Activated B cell treated with CpG ODN at 0.5 μM for 24 hours (primary cell): ENCODE results near the gene CADM2. TPM values are rescaled to one million over a fixed set of nuclear protein-coding genes. Genes with fewer than 3 reads are reported as not detected.

Experiments used
- ATAC-seq: fragments of 200-7000 bp; cut with Tn5 transposase; one replicate; pipeline ENCODE4 v1.10.0; 2021; ENCODE audit warnings: low read depth, mild to moderate bottlenecking, moderate library complexity
- CTCF ChIA-PET: fragments of 350-600 bp; sonication (Branson Sonifier 250); formaldehyde crosslinking; loops from one replicate; lab custom pipeline; 2021; ENCODE audit warnings: antibody characterized with exemption; lab: Charles Lee
- POLR2A ChIA-PET: fragments of 350-600 bp; sonication (Branson Sonifier 250); formaldehyde crosslinking; loops from one replicate; lab custom pipeline; 2021; ENCODE audit warnings: antibody characterized with exemption; lab: Charles Lee
- DNase-seq: peaks from one replicate; pipeline ENCODE4 v3.0.0; 2022
- H3K27ac Mint-ChIP-seq: one replicate; pipeline ENCODE4 v1.8.0; 2020; ENCODE audit warnings: mixed read lengths
- H3K27me3 Mint-ChIP-seq: one replicate; pipeline ENCODE4 v1.8.0; 2021; ENCODE audit warnings: mixed read lengths
- H3K36me3 Mint-ChIP-seq: one replicate; pipeline ENCODE4 v1.8.0; 2021; ENCODE audit warnings: low read depth, mixed read lengths
- H3K4me1 Mint-ChIP-seq: one replicate; pipeline ENCODE4 v1.8.0; 2021; ENCODE audit warnings: mixed read lengths
- H3K4me3 Mint-ChIP-seq: one replicate; pipeline ENCODE4 v1.8.0; 2020; ENCODE audit warnings: mild to moderate bottlenecking, mixed read lengths
- H3K9me3 Mint-ChIP-seq: one replicate; pipeline ENCODE4 v1.8.0; 2020; ENCODE audit warnings: mixed read lengths
- CTCF ChIP-seq: fragments of 200-600 bp; IDR thresholded peaks from one replicate; pipeline ENCODE4 v1.8.0; 2022; ENCODE audit warnings: antibody characterized with exemption, mild to moderate bottlenecking
- intact Hi-C: fragments of 100-400 bp; cut with micrococcal nuclease; formaldehyde crosslinking; loops from one replicate; pipeline ENCODE4 v1.15.1; 2024
- total RNA-seq: library from RNA; stranded (reverse); gene quantifications from 2 replicates; pipeline ENCODE4 v1.2.3, GENCODE V29; 2022

Gene CADM2
- total RNA-seq, 1 donor from 2014 or later = not detected

GRCh38 chr3:84962415-84962814 lies 3.6 kb downstream of the CADM2 start:
- DNase-seq (no peak), ATAC-seq (no peak)
- ChIA-PET CTCF (no interaction called here), POLR2A (no interaction called here)
- Mint-ChIP-seq H3K27ac (no peak overlapping the region), H3K4me1 (peaks cover 19% of the 10 kb centered on the region), H3K27me3 (peaks cover 34% of the 10 kb centered on the region), H3K9me3 (no peaks in the 10 kb centered on the region), H3K4me3 (no peak overlapping the region), H3K36me3 (no peaks in the 10 kb centered on the region)
- intact Hi-C loops = no loop called here
- no peak for TF ChIP-seq CTCF

GRCh38 chr3:84963137-84963536 lies 4.3 kb downstream of the CADM2 start:
- H3K27me3 Mint-ChIP-seq = peaks cover 32% of the 10 kb centered on the region
- POLR2A ChIA-PET = no interaction called here
- no peak for TF ChIP-seq CTCF
- H3K36me3 Mint-ChIP-seq = no peaks in the 10 kb centered on the region
- H3K4me3 Mint-ChIP-seq = no peak overlapping the region
- intact Hi-C loops = no loop called here
- H3K4me1 Mint-ChIP-seq = peaks cover 19% of the 10 kb centered on the region
- CTCF ChIA-PET = no interaction called here
- no peak for DNase-seq
- H3K27ac Mint-ChIP-seq = no peak overlapping the region
- ATAC-seq = no peak
- no peaks in the 10 kb centered on the region for H3K9me3 Mint-ChIP-seq

GRCh38 chr3:84965141-84965540 lies 6.4 kb downstream of the CADM2 start:
- ATAC-seq (no peak), DNase-seq (no peak)
- intact Hi-C loops = no loop called here
- Mint-ChIP-seq H3K36me3 (no peaks in the 10 kb centered on the region), H3K27me3 (peaks cover 21% of the 10 kb centered on the region), H3K9me3 (no peaks in the 10 kb centered on the region), H3K4me3 (no peak overlapping the region), H3K27ac (no peak overlapping the region), H3K4me1 (no peaks in the 10 kb centered on the region)
- CTCF ChIA-PET = no interaction called here
- POLR2A ChIA-PET = no interaction called here
- no peak for TF ChIP-seq CTCF

- POLR2A ChIA-PET = no interaction called here
Measured at GRCh38 chr3:84967767-84968581, 9.2 kb downstream of the CADM2 start.

More at GRCh38 chr3:84967767-84968581, 9.2 kb downstream of the CADM2 start:
- no peak for TF ChIP-seq CTCF
- Mint-ChIP-seq H3K4me1 (no peaks in the 10 kb centered on the region), H3K9me3 (no peaks in the 10 kb centered on the region), H3K36me3 (no peaks in the 10 kb centered on the region), H3K27me3 (no peaks in the 10 kb centered on the region), H3K4me3 (no peak overlapping the region), H3K27ac (no peak overlapping the region)
- CTCF ChIA-PET = no interaction called here
- DNase-seq (no peak), ATAC-seq (no peak)
- intact Hi-C loops = no loop called here
